Measurements from ENCODE around the gene FOXP1. TPM values are rescaled to one million over a fixed set of nuclear protein-coding genes. Genes with fewer than 3 reads are reported as not detected.

Gene FOXP1
- total and polyA plus RNA-seq, 2 donors from 2014 or later = 6.7 to 87.2 TPM

GRCh38 chr3:71566776-71567175 is 16.8 kb downstream of the FOXP1 start:
- no peaks in the 10 kb centered on the region for H3K36me3 ChIP-seq (ENCODE audit: control insufficient read depth in 2 of 3, insufficient read depth in 3 of 3, low read length in 3 of 3)
- H3K27me3 ChIP-seq (ENCODE audit: control insufficient read depth, insufficient read depth, low read length) = no peaks in the 10 kb centered on the region
- no peaks in the 10 kb centered on the region for H3K4me1 ChIP-seq (ENCODE audit: control insufficient read depth in 2 of 3, insufficient read depth in 2 of 3, low read depth in 1 of 3, low read length in 3 of 3)
- no peak for TF ChIP-seq CTCF (IDR thresholded peaks at IDR 0.05; ENCODE audit: borderline replicate concordance, extremely low read depth, insufficient read depth)
- FAIRE-seq (no peak), DNase-seq (no peak)
- no peak overlapping the region for H3K9ac ChIP-seq (ENCODE audit: low read length in 3 of 3)
- intact Hi-C loops (cut with DNase I) = no loop called here
- H3K9me3 ChIP-seq (ENCODE audit: control insufficient read depth in 2 of 3, insufficient read depth in 1 of 3, low read length in 3 of 3) = no peaks in the 10 kb centered on the region
- no peak overlapping the region for H3K4me3 ChIP-seq (ENCODE audit: low read length in 3 of 3)
- no peak overlapping the region for H3K27ac ChIP-seq (ENCODE audit: low read depth in 2 of 2, low read length in 2 of 2)

- H3K27me3 ChIP-seq (ENCODE audit: control insufficient read depth, insufficient read depth, low read length) = no peaks in the 10 kb centered on the region
- H3K27ac ChIP-seq (ENCODE audit: low read depth in 2 of 2, low read length in 2 of 2) = no peak overlapping the region
- no peak for FAIRE-seq
- H3K4me3 ChIP-seq (ENCODE audit: low read length in 3 of 3) = no peak overlapping the region
- intact Hi-C loops (cut with DNase I) = no loop called here
- no peaks in the 10 kb centered on the region for H3K4me1 ChIP-seq (ENCODE audit: control insufficient read depth in 2 of 3, insufficient read depth in 2 of 3, low read depth in 1 of 3, low read length in 3 of 3)
- no peak for TF ChIP-seq CTCF (IDR thresholded peaks at IDR 0.05; ENCODE audit: borderline replicate concordance, extremely low read depth, insufficient read depth)
- H3K36me3 ChIP-seq (ENCODE audit: control insufficient read depth in 2 of 3, insufficient read depth in 3 of 3, low read length in 3 of 3) = no peaks in the 10 kb centered on the region
- no peaks in the 10 kb centered on the region for H3K9me3 ChIP-seq (ENCODE audit: control insufficient read depth in 2 of 3, insufficient read depth in 1 of 3, low read length in 3 of 3)
- no peak overlapping the region for H3K9ac ChIP-seq (ENCODE audit: low read length in 3 of 3)
- no peak for DNase-seq
Measured at GRCh38 chr3:71565976-71566375, 17.6 kb downstream of the FOXP1 start.

- no peak for TF ChIP-seq CTCF (IDR thresholded peaks at IDR 0.05; ENCODE audit: borderline replicate concordance, extremely low read depth, insufficient read depth)
- no peaks in the 10 kb centered on the region for H3K27me3 ChIP-seq (ENCODE audit: control insufficient read depth, insufficient read depth, low read length)
- FAIRE-seq (no peak), DNase-seq (no peak)
- no peaks in the 10 kb centered on the region for H3K9me3 ChIP-seq (ENCODE audit: control insufficient read depth in 2 of 3, insufficient read depth in 1 of 3, low read length in 3 of 3)
- no peak overlapping the region for H3K27ac ChIP-seq (ENCODE audit: low read depth in 2 of 2, low read length in 2 of 2)
- H3K4me1 ChIP-seq (ENCODE audit: control insufficient read depth in 2 of 3, insufficient read depth in 2 of 3, low read depth in 1 of 3, low read length in 3 of 3) = no peaks in the 10 kb centered on the region
- intact Hi-C loops (cut with DNase I) = no loop called here
- H3K4me3 ChIP-seq (ENCODE audit: low read length in 3 of 3) = no peak overlapping the region
- no peaks in the 10 kb centered on the region for H3K36me3 ChIP-seq (ENCODE audit: control insufficient read depth in 2 of 3, insufficient read depth in 3 of 3, low read length in 3 of 3)
- no peak overlapping the region for H3K9ac ChIP-seq (ENCODE audit: low read length in 3 of 3)
Measured at GRCh38 chr3:71565316-71565715, 18.2 kb downstream of the FOXP1 start.

GRCh38 chr3:71564361-71564760 is 19.2 kb downstream of the FOXP1 start:
- DNase-seq (no peak), FAIRE-seq (no peak)
- Histone ChIP-seq H3K36me3 (ENCODE audit: control insufficient read depth in 2 of 3, insufficient read depth in 3 of 3, low read length in 3 of 3) (no peaks in the 10 kb centered on the region), H3K27ac (ENCODE audit: low read depth in 2 of 2, low read length in 2 of 2) (no peak overlapping the region), H3K9me3 (ENCODE audit: control insufficient read depth in 2 of 3, insufficient read depth in 1 of 3, low read length in 3 of 3) (no peaks in the 10 kb centered on the region), H3K4me3 (ENCODE audit: low read length in 3 of 3) (no peak overlapping the region), H3K27me3 (ENCODE audit: control insufficient read depth, insufficient read depth, low read length) (no peaks in the 10 kb centered on the region), H3K4me1 (ENCODE audit: control insufficient read depth in 2 of 3, insufficient read depth in 2 of 3, low read depth in 1 of 3, low read length in 3 of 3) (no peaks in the 10 kb centered on the region), H3K9ac (ENCODE audit: low read length in 3 of 3) (no peak overlapping the region)
- no peak for TF ChIP-seq CTCF (IDR thresholded peaks at IDR 0.05; ENCODE audit: borderline replicate concordance, extremely low read depth, insufficient read depth)
- intact Hi-C loops (cut with DNase I) = no loop called here
